T-cell (primary cell): Measurements from ENCODE around the gene DHRSX. TPM values are rescaled to one million over a fixed set of nuclear protein-coding genes. Genes with fewer than 3 reads are reported as not detected.

Source experiments
- ATAC-seq, 4 experiments: fragments of 200-7000 bp in 3 of 4; fragments of 150-1000 bp in 1 of 4; cut with Tn5 transposase; replicated peaks in 1 of 4; 1 replicate in 3 of 4; 2 replicates in 1 of 4; pipeline ENCODE4 v1.10.0; 2021; ENCODE audit warnings: moderate library complexity in 3 of 4, mild to moderate bottlenecking in 2 of 4, moderate number of reproducible peaks in 1 of 4
- CTCF ChIA-PET, 2 donors: fragments of 300-600 bp; sonication (Branson Sonifier 250); formaldehyde crosslinking; loops; one replicate each; lab custom pipeline; 2022; ENCODE audit warnings: antibody characterized with exemption in 2 of 2; lab: Charles Lee
- POLR2A ChIA-PET, 2 donors: fragments of 300-600 bp; sonication (Branson Sonifier 250); formaldehyde crosslinking; loops; one replicate each; lab custom pipeline; 2022; ENCODE audit warnings: antibody characterized with exemption in 2 of 2; lab: Charles Lee
- DNase-seq, 35 experiments: peaks; one replicate each; pipeline versions ENCODE4 v3.0.0 to v3.0.0-alpha.2; 2013 to 2023
- H3K27ac ChIP-seq: one replicate; pipeline ENCODE4 v1.5.1; 2013; ENCODE audit warnings: low read length
- H3K27me3 ChIP-seq, 2 experiments: replicated peaks in 1 of 2; 1 replicate in 1 of 2; 2 replicates in 1 of 2; pipeline versions ENCODE4 v1.6.1 to v1.7.0; 2013; ENCODE audit warnings: low read length in 1 of 2, mixed read lengths in 1 of 2; ENCODE audit not compliant: control insufficient read depth in 2 of 2, insufficient read depth in 2 of 2; ENCODE audit errors: extremely low read depth in 1 of 2
- H3K36me3 ChIP-seq, 2 donors: 1 replicate in 1 of 2; 2 replicates in 1 of 2; pipeline versions ENCODE4 v1.6.1 to v1.7.0; 2013; ENCODE audit warnings: low read length in 1 of 2; ENCODE audit not compliant: control insufficient read depth in 2 of 2, insufficient read depth in 1 of 2; ENCODE audit errors: extremely low read depth in 1 of 2
- H3K4me1 ChIP-seq, 2 experiments: 1 replicate in 1 of 2; 2 replicates in 1 of 2; pipeline versions ENCODE4 v1.6.1 to v1.7.0; 2013; ENCODE audit warnings: low read length in 2 of 2, mixed read lengths in 1 of 2; ENCODE audit not compliant: insufficient read depth in 2 of 2, control insufficient read depth in 1 of 2; ENCODE audit errors: extremely low read depth in 1 of 2
- H3K4me3 ChIP-seq, 2 donors: 1 replicate in 1 of 2; 2 replicates in 1 of 2; pipeline versions ENCODE4 v1.5.1 to v1.7.0; 2013; ENCODE audit warnings: mild to moderate bottlenecking in 2 of 2, low read length in 1 of 2, moderate library complexity in 1 of 2; ENCODE audit not compliant: control insufficient read depth in 1 of 2; ENCODE audit errors: extremely low read depth in 1 of 2
- H3K9me3 ChIP-seq: 2 replicates; pipeline ENCODE4 v1.7.0; 2013
- H3K27ac Mint-ChIP-seq, 2 donors: one replicate each; pipeline ENCODE4 v1.8.0; 2020 to 2021; ENCODE audit warnings: mild to moderate bottlenecking in 2 of 2, mixed read lengths in 2 of 2
- H3K27me3 Mint-ChIP-seq, 2 donors: one replicate each; pipeline ENCODE4 v1.8.0; 2021 to 2022; ENCODE audit warnings: mixed read lengths in 2 of 2
- H3K36me3 Mint-ChIP-seq: one replicate; pipeline ENCODE4 v1.8.0; 2021; ENCODE audit warnings: mixed read lengths
- H3K4me1 Mint-ChIP-seq, 3 donors: one replicate each; pipeline ENCODE4 v1.8.0; 2020 to 2022; ENCODE audit warnings: mixed read lengths in 3 of 3, mild to moderate bottlenecking in 1 of 3
- H3K4me3 Mint-ChIP-seq, 3 donors: one replicate each; pipeline ENCODE4 v1.8.0; 2020 to 2022; ENCODE audit warnings: mild to moderate bottlenecking in 3 of 3, mixed read lengths in 3 of 3, moderate library complexity in 3 of 3
- H3K9me3 Mint-ChIP-seq, 3 donors: one replicate each; pipeline ENCODE4 v1.8.0; 2020 to 2022; ENCODE audit warnings: mixed read lengths in 3 of 3
- WGBS: methylation state at CpG from one replicate; pipeline ENCODE4 v1.1.5; 2013; ENCODE audit warnings: missing lambda C conversion rate; ENCODE audit not compliant: insufficient coverage; 5-methylcytosine and 5-hydroxymethylcytosine counted together
- total RNA-seq, 35 experiments: library from RNA in 6 of 35; stranded (reverse) in 6 of 35; fragments of 120-200 nt in 1 of 35; gene quantifications; one replicate each; pipeline versions ENCODE4 v1.2.1 to v1.2.4 and lab custom pipeline; 2013 to 2026

The DHRSX gene
- total RNA-seq, 5 donors from 2014 or later (not counting 1 experiment from before 2014, with no cell fraction given), result 13.2 to 20.0 (median 15.9) TPM

GRCh38 chrX:2447484-2447883 is 53.3 kb downstream of the DHRSX start:
- H3K36me3 Mint-ChIP-seq, result peaks cover 22% of the 10 kb centered on the region
- H3K36me3 ChIP-seq, result no peaks in the 10 kb centered on the region

GRCh38 chrX:2446815-2447214 is 54.0 kb downstream of the DHRSX start:
- DNase-seq (no peak), ATAC-seq (no peak)
- peaks cover 2% of the 10 kb centered on the region for H3K9me3 ChIP-seq
- WGBS, result 97% methylated on average over 14 of the region's 14 CpGs
- no peak overlapping the region for H3K27ac ChIP-seq
- peaks cover 16% of the 10 kb centered on the region for H3K36me3 Mint-ChIP-seq
- no peaks in the 10 kb centered on the region for H3K27me3 ChIP-seq
- CTCF ChIA-PET, result no interaction called here
- peaks cover 5 to 9% (median 8%) of the 10 kb centered on the region in 3 donors for H3K4me1 Mint-ChIP-seq
- H3K4me3 ChIP-seq, result no peak overlapping the region
- no peaks in the 10 kb centered on the region for H3K36me3 ChIP-seq
- H3K27me3 Mint-ChIP-seq, result no peaks in the 10 kb centered on the region
- no peak overlapping the region for H3K27ac Mint-ChIP-seq
- no peaks in the 10 kb centered on the region for H3K4me1 ChIP-seq
- no peak overlapping the region for H3K4me3 Mint-ChIP-seq
- POLR2A ChIA-PET, result no interaction called here
- H3K9me3 Mint-ChIP-seq, result no peaks in the 10 kb centered on the region

More at GRCh38 chrX:2447484-2447883, 53.3 kb downstream of the DHRSX start:
- peaks cover 0 to 1% (median 0%) of the 10 kb centered on the region in 3 donors for H3K9me3 Mint-ChIP-seq
- WGBS, result no CpG with 5 or more reads among the region's 2 CpGs
- no peaks in the 10 kb centered on the region for H3K4me1 ChIP-seq
- H3K27ac ChIP-seq, result no peak overlapping the region
- no peak overlapping the region for H3K4me3 Mint-ChIP-seq
- H3K27me3 Mint-ChIP-seq, result no peaks in the 10 kb centered on the region
- H3K27me3 ChIP-seq, result no peaks in the 10 kb centered on the region
- H3K4me3 ChIP-seq, result no peak overlapping the region
- no peak for DNase-seq
- peaks cover 2% of the 10 kb centered on the region for H3K9me3 ChIP-seq
- H3K4me1 Mint-ChIP-seq, result peaks cover 7 to 13% (median 9%) of the 10 kb centered on the region in 3 donors
- H3K27ac Mint-ChIP-seq, result no peak overlapping the region
- ATAC-seq, result no peak
- ChIA-PET CTCF (no interaction called here), POLR2A (no interaction called here)

- Mint-ChIP-seq H3K4me1 (peaks cover 2 to 6% (median 4%) of the 10 kb centered on the region in 3 donors), H3K36me3 (peaks cover 15% of the 10 kb centered on the region), H3K9me3 (peaks cover 0 to 1% (median 0%) of the 10 kb centered on the region in 3 donors), H3K27me3 (no peaks in the 10 kb centered on the region), H3K27ac (no peak overlapping the region), H3K4me3 (no peak overlapping the region)
- CTCF ChIA-PET, result no interaction called here
- DNase-seq, result no peak
- Histone ChIP-seq H3K9me3 (peaks cover 2% of the 10 kb centered on the region), H3K27me3 (no peaks in the 10 kb centered on the region), H3K4me1 (no peaks in the 10 kb centered on the region), H3K4me3 (no peak overlapping the region), H3K27ac (no peak overlapping the region), H3K36me3 (no peaks in the 10 kb centered on the region)
- 98% methylated on average over 28 of the region's 31 CpGs for WGBS
- ATAC-seq, result no peak
- POLR2A ChIA-PET, result no interaction called here
Observed at GRCh38 chrX:2445662-2446623, 54.8 kb downstream of the DHRSX start.

GRCh38 chrX:2442694-2443093 is 58.1 kb downstream of the DHRSX start:
- H3K27me3 Mint-ChIP-seq, result no peaks in the 10 kb centered on the region
- Histone ChIP-seq H3K4me3 (no peak overlapping the region), H3K27me3 (no peaks in the 10 kb centered on the region), H3K27ac (no peak overlapping the region), H3K4me1 (no peaks in the 10 kb centered on the region), H3K36me3 (peaks cover 3 to 4% of the 10 kb centered on the region in 2 donors), H3K9me3 (peaks cover 2% of the 10 kb centered on the region)
- peaks cover 2 to 10% (median 3%) of the 10 kb centered on the region in 3 donors for H3K4me1 Mint-ChIP-seq
- H3K27ac Mint-ChIP-seq, result no peak overlapping the region
- ChIA-PET CTCF (no interaction called here), POLR2A (no interaction called here)
- no peak overlapping the region for H3K4me3 Mint-ChIP-seq
- ATAC-seq, result no peak
- peaks cover 0 to 3% (median 2%) of the 10 kb centered on the region in 3 donors for H3K9me3 Mint-ChIP-seq
- no peak for DNase-seq
- WGBS, result 83% methylated on average over 2 of the region's 7 CpGs
- peaks cover 35% of the 10 kb centered on the region for H3K36me3 Mint-ChIP-seq

- no peak for DNase-seq
- ChIA-PET POLR2A (no interaction called here), CTCF (no interaction called here)
- no peak for ATAC-seq
- peaks cover 3 to 4% of the 10 kb centered on the region in 2 donors for H3K36me3 ChIP-seq
- H3K9me3 Mint-ChIP-seq, result peaks cover 0 to 3% (median 2%) of the 10 kb centered on the region in 3 donors
- no peaks in the 10 kb centered on the region for H3K4me1 ChIP-seq
- H3K27ac Mint-ChIP-seq, result no peak overlapping the region
- no peak overlapping the region for H3K4me3 Mint-ChIP-seq
- H3K4me3 ChIP-seq, result no peak overlapping the region
- no peak overlapping the region for H3K27ac ChIP-seq
- no peaks in the 10 kb centered on the region for H3K9me3 ChIP-seq
- H3K4me1 Mint-ChIP-seq, result peaks cover 2 to 10% (median 3%) of the 10 kb centered on the region in 3 donors
- WGBS, result 100% methylated on average over 1 of the region's 5 CpGs
- H3K27me3 Mint-ChIP-seq, result no peaks in the 10 kb centered on the region
- H3K27me3 ChIP-seq, result no peaks in the 10 kb centered on the region
- peaks cover 39% of the 10 kb centered on the region for H3K36me3 Mint-ChIP-seq
Observed at GRCh38 chrX:2441466-2441865, 59.3 kb downstream of the DHRSX start.

- no peak overlapping the region for H3K27ac Mint-ChIP-seq
- Histone ChIP-seq H3K4me1 (no peaks in the 10 kb centered on the region), H3K9me3 (no peaks in the 10 kb centered on the region), H3K36me3 (peaks cover 3 to 4% of the 10 kb centered on the region in 2 donors), H3K4me3 (no peak overlapping the region), H3K27ac (no peak overlapping the region), H3K27me3 (no peaks in the 10 kb centered on the region)
- no peaks in the 10 kb centered on the region for H3K27me3 Mint-ChIP-seq
- ChIA-PET CTCF (no interaction called here), POLR2A (no interaction called here)
- no peak overlapping the region for H3K4me3 Mint-ChIP-seq
- H3K4me1 Mint-ChIP-seq, result peaks cover 2 to 10% (median 5%) of the 10 kb centered on the region in 3 donors
- 86% methylated on average over 4 of the region's 8 CpGs for WGBS
- DNase-seq (no peak), ATAC-seq (no peak)
- peaks cover 44% of the 10 kb centered on the region for H3K36me3 Mint-ChIP-seq
- H3K9me3 Mint-ChIP-seq, result peaks cover 0 to 3% (median 2%) of the 10 kb centered on the region in 3 donors
Observed at GRCh38 chrX:2439613-2440012, 61.2 kb downstream of the DHRSX start.
